Spleen (tissue), 7 donors: ENCODE data around the gene SLC25A10.

Experiments used
- CTCF ChIP-seq, 11 experiments: fragments of 200-600 bp in 7 of 11; fragments of 450-650 bp in 4 of 11; sonication (generic) in 4 of 11; IDR thresholded peaks in 8 of 11; conservative IDR thresholded peaks in 3 of 11; 1 replicate in 7 of 11; 2 replicates in 4 of 11; pipeline versions ENCODE4 v1.4.0 to v1.8.0; 2016 to 2021; ENCODE audit warnings: antibody characterized with exemption in 11 of 11, inconsistent platforms in 4 of 11, mild to moderate bottlenecking in 1 of 11
- POLR2AphosphoS5 ChIP-seq, 3 donors: sonication (generic); formaldehyde crosslinking; IDR thresholded peaks; one replicate each; pipeline ENCODE4 v1.5.1; 2017; ENCODE audit warnings: antibody characterized with exemption in 3 of 3
- donor health status: DM: no; HTN: no; CAD: no; lungs with moderate emphysema.
- donor health status: DM: no; HTN: no; CAD: no.
- donor health status: DM: no; HTN: no; CAD: no.

- TF ChIP-seq POLR2AphosphoS5 (IDR thresholded peaks at IDR 0.05) (no peak), CTCF (IDR thresholded peaks at IDR 0.05 in 8 of 11, conservative IDR thresholded peaks at IDR 0.05 in 3 of 11) (no peak)
These were observed 25.5 kb upstream of the SLC25A10 start for GRCh38 chr17:81686614-81687013.
